GM12891 (cell line): Measurements from ENCODE around the gene ALPK3.

ENCODE experiments used
- POLR2A ChIP-seq: IDR thresholded peaks from 2 replicates; pipeline ENCODE4 v1.6.1; 2011; ENCODE audit warnings: low read depth, low read length, control low read depth
- POLR2AphosphoS5 ChIP-seq: IDR thresholded peaks from 2 replicates; pipeline ENCODE4 v1.6.1; 2011; ENCODE audit warnings: low read depth, low read length, control low read depth
- POU2F2 ChIP-seq: IDR thresholded peaks from 2 replicates; pipeline ENCODE4 v1.6.1; 2011; ENCODE audit warnings: low read depth, mild to moderate bottlenecking, control low read depth, low read length, moderate library complexity
- TAF1 ChIP-seq: IDR thresholded peaks from 2 replicates; pipeline ENCODE4 v1.6.1; 2011; ENCODE audit warnings: low read depth, low read length, control low read depth

DNA sequence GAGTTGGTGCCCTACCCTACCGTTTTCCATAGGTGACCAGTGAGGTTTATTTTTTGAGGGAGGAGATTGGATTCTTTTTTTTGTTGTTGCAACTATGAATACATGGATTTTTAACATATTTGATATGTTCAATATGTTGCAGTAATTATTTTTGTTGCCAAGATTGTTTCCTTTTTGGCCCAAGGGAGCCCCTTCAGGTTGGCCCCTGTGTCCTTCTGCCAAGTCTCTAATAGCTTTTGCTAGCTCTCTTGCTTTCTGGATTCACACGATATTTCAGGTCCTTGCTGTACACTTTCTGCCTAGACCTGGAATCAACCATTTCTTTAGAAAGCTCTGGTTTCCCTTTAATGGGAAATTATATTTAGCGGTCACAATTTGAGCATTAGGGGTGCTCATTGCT is 44.6 kb downstream of the ALPK3 start:
- no peak for TF ChIP-seq POLR2A
- TF ChIP-seq POLR2AphosphoS5: no peak
- TF ChIP-seq TAF1: no peak
- TF ChIP-seq POU2F2: no peak
